IMR-90 (cell line): ENCODE measurements around the gene SRPK2. TPM values are rescaled to one million over a fixed set of nuclear protein-coding genes. Genes with fewer than 3 reads are reported as not detected.

ENCODE experiments used
- ATAC-seq: fragments of 200-7000 bp; cut with Tn5 transposase; 2 replicates; pipeline ENCODE4 v1.9.1; 2020; ENCODE audit warnings: low read depth, mild to moderate bottlenecking, moderate library complexity
- BruUV-seq: library from RNA; stranded (reverse); fragments of 400-500 nt; replicated peaks from 2 replicates; lab custom pipeline; 2021; lab: Mats Ljungman, UMichigan
- CTCF ChIA-PET: fragments of 300-600 bp; formaldehyde crosslinking; extraction: SDS; loops from one replicate; lab custom pipeline; 2021; ENCODE audit warnings: antibody characterized with exemption; lab: Yijun Ruan, JAX
- POLR2A ChIA-PET: fragments of 300-600 bp; sonication (Branson Sonifier 250); formaldehyde crosslinking; loops from one replicate; lab custom pipeline; 2022; ENCODE audit warnings: antibody characterized with exemption; ENCODE audit not compliant: unreplicated experiment; lab: Charles Lee
- DNase-seq: peaks from one replicate; pipeline ENCODE4 v3.0.0; 2013
- H2AFZ ChIP-seq: replicated peaks from 2 replicates; pipeline ENCODE3; 2013; ENCODE audit warnings: low read length, mild to moderate bottlenecking; ENCODE audit not compliant: poor library complexity
- H2AK5ac ChIP-seq: 2 replicates; pipeline ENCODE4 v1.6.1; 2013; ENCODE audit warnings: low read depth, low read length, inconsistent platforms
- H2AK9ac ChIP-seq: replicated peaks from 2 replicates; pipeline ENCODE3; 2013; ENCODE audit warnings: mild to moderate bottlenecking, low read depth, low read length, moderate library complexity; ENCODE audit not compliant: poor library complexity
- H2BK120ac ChIP-seq: 2 replicates; pipeline ENCODE4 v1.6.1; 2013; ENCODE audit warnings: low read depth, low read length, inconsistent platforms
- H2BK15ac ChIP-seq: 3 replicates; pipeline ENCODE4 v1.6.1; 2013; ENCODE audit warnings: low read depth, low read length, inconsistent platforms
- H2BK20ac ChIP-seq: 2 replicates; pipeline ENCODE4 v1.6.1; 2013; ENCODE audit warnings: low read depth, mild to moderate bottlenecking, inconsistent platforms, low read length, moderate library complexity
- H2BK5ac ChIP-seq: 2 replicates; pipeline ENCODE4 v1.6.1; 2013; ENCODE audit warnings: mild to moderate bottlenecking, low read depth, low read length, inconsistent platforms; ENCODE audit not compliant: poor library complexity, severe bottlenecking
- H3K14ac ChIP-seq: replicated peaks from 2 replicates; pipeline ENCODE4 v1.6.1; 2013; ENCODE audit warnings: low read depth, low read length, inconsistent platforms
- H3K18ac ChIP-seq: 2 replicates; pipeline ENCODE4 v1.6.1; 2013; ENCODE audit warnings: low read depth, low read length, control low read depth
- H3K23ac ChIP-seq: 2 replicates; pipeline ENCODE4 v1.6.1; 2013; ENCODE audit warnings: low read depth, low read length, inconsistent platforms
- H3K27ac ChIP-seq: 2 replicates; pipeline ENCODE4 v1.5.1; 2013; ENCODE audit warnings: mild to moderate bottlenecking, control low read depth, low read length; ENCODE audit not compliant: insufficient read depth
- H3K27me3 ChIP-seq: 2 replicates; pipeline ENCODE4 v1.6.1; 2013; ENCODE audit warnings: low read length; ENCODE audit not compliant: control insufficient read depth, insufficient read depth
- H3K36me3 ChIP-seq: 2 replicates; pipeline ENCODE4 v1.6.1; 2013; ENCODE audit warnings: low read length, mixed read lengths; ENCODE audit not compliant: control insufficient read depth, insufficient read depth
- H3K4ac ChIP-seq: 2 replicates; pipeline ENCODE4 v1.6.1; 2013; ENCODE audit warnings: low read depth, low read length, inconsistent platforms
- H3K4me1 ChIP-seq: 2 replicates; pipeline ENCODE4 v1.6.1; 2013; ENCODE audit warnings: low read length, mixed read lengths; ENCODE audit not compliant: control insufficient read depth, insufficient read depth
- H3K4me2 ChIP-seq: 2 replicates; pipeline ENCODE4 v1.6.1; 2013; ENCODE audit warnings: low read depth, mild to moderate bottlenecking, control low read depth, low read length, moderate library complexity
- H3K4me3 ChIP-seq: 2 replicates; pipeline ENCODE4 v1.5.1; 2013; ENCODE audit warnings: low read depth, mild to moderate bottlenecking, control low read depth, low read length, moderate library complexity; ENCODE audit not compliant: insufficient read depth
- H3K56ac ChIP-seq: 2 replicates; pipeline ENCODE4 v1.6.1; 2013; ENCODE audit warnings: low read length, inconsistent platforms; ENCODE audit not compliant: insufficient read depth; ENCODE audit errors: extremely low read depth
- H3K79me1 ChIP-seq, 2 experiments: 2 replicates each; pipeline ENCODE4 v1.6.1; 2013; ENCODE audit warnings: low read length in 2 of 2, inconsistent platforms in 1 of 2, low read depth in 1 of 2
- H3K9ac ChIP-seq: 2 replicates; pipeline ENCODE4 v1.6.1; 2013; ENCODE audit warnings: low read depth, low read length, control low read depth
- H3K9me1 ChIP-seq: 2 replicates; pipeline ENCODE4 v1.6.1; 2013; ENCODE audit warnings: low read length, inconsistent platforms; ENCODE audit not compliant: insufficient read depth
- H3K9me3 ChIP-seq: 2 replicates; pipeline ENCODE4 v1.6.1; 2013; ENCODE audit warnings: low read length; ENCODE audit not compliant: control insufficient read depth, insufficient read depth
- H4K20me1 ChIP-seq: 2 replicates; pipeline ENCODE4 v1.6.1; 2013; ENCODE audit warnings: low read length, inconsistent platforms; ENCODE audit not compliant: insufficient read depth
- H4K5ac ChIP-seq: 2 replicates; pipeline ENCODE4 v1.6.1; 2013; ENCODE audit warnings: mild to moderate bottlenecking, low read depth, low read length, control low read depth
- H4K8ac ChIP-seq, 2 experiments: 2 replicates each; pipeline ENCODE4 v1.6.1; 2013; ENCODE audit warnings: low read depth in 2 of 2, low read length in 2 of 2, control low read depth in 1 of 2, inconsistent platforms in 1 of 2
- H4K91ac ChIP-seq: 2 replicates; pipeline ENCODE4 v1.6.1; 2013; ENCODE audit warnings: low read depth, low read length, inconsistent platforms; ENCODE audit not compliant: insufficient read depth
- BHLHE40 ChIP-seq: fragments of 150-350 bp; IDR thresholded peaks from 2 replicates; pipeline ENCODE4 v1.6.1; 2016; ENCODE audit warnings: mild to moderate bottlenecking, low read depth, low read length
- CEBPB ChIP-seq: IDR thresholded peaks from 2 replicates; pipeline ENCODE4 v1.6.1; 2012; ENCODE audit warnings: low read depth, low read length, improper control_type of control experiment
- CHD1 ChIP-seq: IDR thresholded peaks from 2 replicates; pipeline ENCODE4 v1.6.1; 2012; ENCODE audit warnings: low read depth, low read length, improper control_type of control experiment
- CTCF ChIP-seq: conservative IDR thresholded peaks from 2 replicates; pipeline ENCODE4 v1.5.1; 2012; ENCODE audit warnings: mild to moderate bottlenecking, low read depth, low read length, improper control_type of control experiment
- ELK1 ChIP-seq: fragments of 150-350 bp; IDR thresholded peaks from 2 replicates; pipeline ENCODE4 v1.6.1; 2016; ENCODE audit warnings: low read depth, mild to moderate bottlenecking, low read length, moderate library complexity, borderline replicate concordance
- FOS ChIP-seq: fragments of 150-350 bp; IDR thresholded peaks from 2 replicates; pipeline ENCODE4 v1.6.1; 2016; ENCODE audit warnings: low read depth, low read length
- MAFK ChIP-seq: IDR thresholded peaks from 2 replicates; pipeline ENCODE4 v1.6.1; 2012; ENCODE audit warnings: low read depth, low read length, improper control_type of control experiment
- MAZ ChIP-seq: IDR thresholded peaks from 2 replicates; pipeline ENCODE4 v1.6.1; 2012; ENCODE audit warnings: low read depth, mild to moderate bottlenecking, low read length, improper control_type of control experiment, moderate library complexity, borderline replicate concordance
- MXI1 ChIP-seq: IDR thresholded peaks from 2 replicates; pipeline ENCODE4 v1.6.1; 2012; ENCODE audit warnings: low read depth, mild to moderate bottlenecking, low read length, moderate library complexity, borderline replicate concordance
- NFE2L2 ChIP-seq: fragments of 150-350 bp; IDR thresholded peaks from 2 replicates; pipeline ENCODE4 v1.6.1; 2016; ENCODE audit warnings: low read depth, mild to moderate bottlenecking, low read length
- POLR2A ChIP-seq: IDR thresholded peaks from 2 replicates; pipeline ENCODE4 v1.6.1; 2012; ENCODE audit warnings: mild to moderate bottlenecking, low read depth, low read length
- RAD21 ChIP-seq: IDR thresholded peaks from 2 replicates; pipeline ENCODE4 v1.6.1; 2012; ENCODE audit warnings: low read length, improper control_type of control experiment
- RCOR1 ChIP-seq: IDR thresholded peaks from 2 replicates; pipeline ENCODE4 v1.6.1; 2012; ENCODE audit warnings: mild to moderate bottlenecking, low read length, improper control_type of control experiment; ENCODE audit not compliant: insufficient replicate concordance
- RFX5 ChIP-seq: IDR thresholded peaks from 2 replicates; pipeline ENCODE4 v1.8.0; 2012; ENCODE audit warnings: low read depth, mild to moderate bottlenecking, low read length, moderate library complexity
- SMC3 ChIP-seq: fragments of 150-350 bp; IDR thresholded peaks from 2 replicates; pipeline ENCODE4 v1.6.1; 2016; ENCODE audit warnings: low read depth, mild to moderate bottlenecking, antibody characterized with exemption, low read length, moderate library complexity
- USF2 ChIP-seq: fragments of 150-350 bp; IDR thresholded peaks from 2 replicates; pipeline ENCODE4 v1.6.1; 2017; ENCODE audit warnings: mild to moderate bottlenecking, antibody characterized with exemption, low read length, low read depth
- WGBS, 2 experiments: methylation state at CpG; one replicate each; pipeline versions ENCODE4 v1.1.5 to v1.1.7; 2013; ENCODE audit warnings: missing lambda C conversion rate in 2 of 2; ENCODE audit not compliant: insufficient read length in 1 of 2; ENCODE audit errors: extremely low coverage in 2 of 2; 5-methylcytosine and 5-hydroxymethylcytosine counted together
- dilution Hi-C: fragments of 300-500 bp; cut with HindIII; formaldehyde crosslinking; loops from one replicate; pipeline ENCODE4 v1.14.3; 2018; ENCODE audit warnings: low sequenced_read_pairs; ENCODE audit not compliant: unreplicated experiment
- in situ Hi-C: fragments of 300-500 bp; cut with MboI; formaldehyde crosslinking; loops from 3 replicates; pipeline ENCODE4 v1.14.3; 2019; ENCODE audit warnings: low sequenced_read_pairs, inconsistent platforms, mixed read lengths
- intact Hi-C: fragments of 100-400 bp; cut with micrococcal nuclease; formaldehyde crosslinking; loops from 2 replicates; pipeline ENCODE4 v1.10.0; 2022
- polyA plus RNA-seq, 3 experiments: library from polyadenylated mRNA; depleted of rRNA; stranded (reverse); fragments of >200 nt; gene quantifications; 2 replicates each; pipeline ENCODE4 v1.2.3, GENCODE V29; 2012; ENCODE audit warnings: low replicate concordance in 1 of 3
- total RNA-seq: library from RNA; depleted of rRNA; stranded (reverse); fragments of >200 nt; gene quantifications from 2 replicates; pipeline ENCODE4 v1.2.3, GENCODE V29; 2012

The SRPK2 gene
- total and polyA plus RNA-seq, 2 of the 4 experiments (the other 2 are of a cell fraction) = 13.2 to 33.0 TPM

- Histone ChIP-seq H3K9me1 (peaks cover 3% of the 10 kb centered on the region; the same call in 1 of the 2 replicates), H4K5ac (no peak overlapping the region), H3K23ac (no peak overlapping the region), H3K4me1 (peaks cover 8% of the 10 kb centered on the region; the same call in 1 of the 2 replicates), H4K8ac (no peak overlapping the region), H3K56ac (no peak overlapping the region), H3K18ac (no peak overlapping the region), H2AFZ (no peak overlapping the region), H3K9me3 (no peaks in the 10 kb centered on the region), H3K36me3 (no peaks in the 10 kb centered on the region), H4K20me1 (peaks cover 26% of the 10 kb centered on the region; the same call in 1 of the 2 replicates), H3K4me2 (no peak overlapping the region), H3K4me3 (no peak overlapping the region), H2BK15ac (no peak overlapping the region), H2BK5ac (no peak overlapping the region), H2AK9ac (no peak overlapping the region), H2BK120ac (no peak overlapping the region), H2BK20ac (no peak overlapping the region), H3K14ac (no peak overlapping the region), H4K91ac (no peak overlapping the region), H3K27me3 (no peaks in the 10 kb centered on the region), H3K79me1 (peaks cover 26 to 37% of the 10 kb centered on the region in 2 experiments), H2AK5ac (no peak overlapping the region), H3K9ac (no peak overlapping the region), H3K4ac (no peak overlapping the region), H3K27ac (no peak overlapping the region)
- dilution Hi-C loops = no loop called here
- ChIA-PET CTCF (no interaction called here), POLR2A (no interaction called here)
- no TSS peak for BruUV-seq
- intact Hi-C loops = no loop called here
- DNase-seq (no peak), ATAC-seq (no peak)
- in situ Hi-C loops = no loop called here
- no peak for TF ChIP-seq RAD21
- TF ChIP-seq CHD1 = no peak
- no peak for TF ChIP-seq MAFK
- TF ChIP-seq USF2 = no peak
- TF ChIP-seq BHLHE40 = no peak
- no peak for TF ChIP-seq CEBPB
- TF ChIP-seq RFX5 = no peak
- TF ChIP-seq CTCF = no peak
- TF ChIP-seq MXI1 = no peak
- TF ChIP-seq NFE2L2 = no peak
- TF ChIP-seq ELK1 = no peak
- no peak for TF ChIP-seq FOS
- no peak for TF ChIP-seq RCOR1
- TF ChIP-seq MAZ = no peak
- TF ChIP-seq POLR2A = no peak
- TF ChIP-seq SMC3 = no peak
- WGBS, 2 experiments = no CpG with 5 or more reads among the region's 1 CpG
Observed at GRCh38 chr7:105264707-105265106, 124.0 kb downstream of the SRPK2 start.
